Stimulated activated naive CD8-positive, alpha-beta T cell treated with anti-CD3 and anti-CD28 coated beads, Interleukin-15, Interleukin-2, amounts not matched to agents 100 U/mL and 50 U/mL, for 24 hours (primary cell): ENCODE measurements around the gene CACNA1B.
"Not testable (repeated sequence)": the region's sequence is repeated elsewhere in the genome, so short reads cannot be mapped to it uniquely, and the experiment has no call there.

Source experiments
- ATAC-seq: fragments of 150-1000 bp; cut with Tn5 transposase; one replicate; pipeline ENCODE4 v1.10.0; 2021
- DNase-seq: peaks from one replicate; pipeline ENCODE4 v3.0.0; 2021

Gene CACNA1B

GRCh38 chr9:137866226-137867141, 11.1 kb upstream of the CACNA1B start:
- ATAC-seq (no peak), DNase-seq (no peak)

GRCh38 chr9:137870432-137870831, 7.2 kb upstream of the CACNA1B start:
- DNase-seq = no peak
- ATAC-seq = no peak

- ATAC-seq (no peak), DNase-seq (no peak)
Observed at GRCh38 chr9:137872296-137872695, 5.3 kb upstream of the CACNA1B start.

- ATAC-seq = no peak
- no peak for DNase-seq
Observed at GRCh38 chr9:137873408-137873807, 4.2 kb upstream of the CACNA1B start.

GRCh38 chr9:137873858-137874362, 3.7 kb upstream of the CACNA1B start:
- no peak for DNase-seq
- no peak for ATAC-seq

- no peak for DNase-seq
- ATAC-seq = no peak
Observed at GRCh38 chr9:137875354-137875753, 2.2 kb upstream of the CACNA1B start.

- ATAC-seq = no peak
- no peak for DNase-seq
Observed at GRCh38 chr9:137875846-137876245, 1.7 kb upstream of the CACNA1B start.

- DNase-seq (no peak), ATAC-seq (no peak)
Observed at GRCh38 chr9:137876269-137876668, 1.3 kb upstream of the CACNA1B start.

GRCh38 chr9:137876781-137877386, 698 bp upstream of the CACNA1B start:
- DNase-seq (no peak), ATAC-seq (no peak)

GRCh38 chr9:137878146-137878941, 762 bp downstream of the CACNA1B start:
- ATAC-seq = peak; percentile 54
- DNase-seq = peak; percentile 48

- ATAC-seq = no peak
- DNase-seq = no peak
Observed at GRCh38 chr9:137879052-137879451, 1.5 kb downstream of the CACNA1B start.

GRCh38 chr9:137879566-137880150, 2.1 kb downstream of the CACNA1B start:
- DNase-seq (no peak), ATAC-seq (no peak)

GRCh38 chr9:137880160-137880975, 2.8 kb downstream of the CACNA1B start:
- DNase-seq = no peak
- no peak for ATAC-seq

GRCh38 chr9:137880976-137881530, 3.5 kb downstream of the CACNA1B start:
- ATAC-seq = no peak
- no peak for DNase-seq

- no peak for ATAC-seq
- DNase-seq = no peak
Observed at GRCh38 chr9:137881591-137882505, 4.3 kb downstream of the CACNA1B start.

- ATAC-seq (no peak), DNase-seq (no peak)
Observed at GRCh38 chr9:137882506-137882821, 4.9 kb downstream of the CACNA1B start.

GRCh38 chr9:137883977-137884376, 6.4 kb downstream of the CACNA1B start:
- DNase-seq = not testable (repeated sequence)

GRCh38 chr9:137884547-137884946, 7.0 kb downstream of the CACNA1B start:
- peak; percentile 22 for DNase-seq
- ATAC-seq = not testable (repeated sequence)

More at GRCh38 chr9:137883977-137884376, 6.4 kb downstream of the CACNA1B start:
- ATAC-seq = not testable (repeated sequence)

- not testable (repeated sequence) for DNase-seq
Observed at GRCh38 chr9:137885121-137885520, 7.5 kb downstream of the CACNA1B start.

GRCh38 chr9:137888621-137889020, 11.0 kb downstream of the CACNA1B start:
- not testable (repeated sequence) for DNase-seq, ATAC-seq

More at GRCh38 chr9:137885121-137885520, 7.5 kb downstream of the CACNA1B start:
- not testable (repeated sequence) for ATAC-seq
